OCI-LY7 (cell line): ENCODE measurements around the gene TEX12. TPM values are rescaled to one million over a fixed set of nuclear protein-coding genes. Genes with fewer than 3 reads are reported as not detected.

Experiments
- BruUV-seq: library from RNA; stranded (reverse); fragments of 400-500 nt; replicated peaks from 2 replicates; lab custom pipeline; 2021; lab: Mats Ljungman, UMichigan
- CTCF ChIA-PET: fragments of 300-600 bp; sonication (Branson Sonifier 250); formaldehyde crosslinking; loops from one replicate; lab custom pipeline; 2022; ENCODE audit warnings: antibody characterized with exemption; ENCODE audit not compliant: unreplicated experiment; lab: Charles Lee
- POLR2A ChIA-PET: fragments of 300-600 bp; sonication (Branson Sonifier 250); formaldehyde crosslinking; loops from one replicate; lab custom pipeline; 2022; ENCODE audit warnings: antibody characterized with exemption; lab: Charles Lee
- DNase-seq: peaks from one replicate; pipeline ENCODE4 v3.0.0-alpha.2; 2015; ENCODE audit warnings: low spot score
- H2AFZ ChIP-seq: fragments of 200-600 bp; sonication (generic), shearing (Covaris generic); 2 replicates; pipeline ENCODE4 v1.6.1; 2014; ENCODE audit warnings: mild to moderate bottlenecking, antibody characterized with exemption, low read length, moderate library complexity
- H3K27ac ChIP-seq: fragments of 200-600 bp; sonication (generic); 2 replicates; pipeline ENCODE4 v1.5.1; 2014; ENCODE audit warnings: mixed run types, low read depth, mild to moderate bottlenecking, moderate library complexity, low read length, inconsistent platforms; ENCODE audit not compliant: poor library complexity, severe bottlenecking
- H3K36me3 ChIP-seq: fragments of 200-600 bp; sonication (generic); 2 replicates; pipeline ENCODE4 v1.6.1; 2014; ENCODE audit warnings: mild to moderate bottlenecking, antibody characterized with exemption, low read length, moderate library complexity, mixed read lengths; ENCODE audit not compliant: insufficient read depth
- H3K4me1 ChIP-seq: fragments of 200-600 bp; sonication (generic); 2 replicates; pipeline ENCODE4 v1.5.1; 2014; ENCODE audit warnings: mild to moderate bottlenecking, low read length; ENCODE audit not compliant: insufficient read depth, poor library complexity, severe bottlenecking
- H3K4me2 ChIP-seq: fragments of 200-600 bp; sonication (generic); 2 replicates; pipeline ENCODE4 v1.6.1; 2014; ENCODE audit warnings: mild to moderate bottlenecking, low read length
- H3K4me3 ChIP-seq: fragments of 200-600 bp; sonication (generic); 2 replicates; pipeline ENCODE4 v1.5.1; 2014; ENCODE audit warnings: mild to moderate bottlenecking, low read depth, low read length; ENCODE audit not compliant: poor library complexity, severe bottlenecking
- H3K79me2 ChIP-seq: fragments of 200-600 bp; sonication (generic); 2 replicates; pipeline ENCODE4 v1.6.1; 2016; ENCODE audit warnings: low read depth, mild to moderate bottlenecking, low read length, moderate library complexity, mixed read lengths; ENCODE audit not compliant: insufficient read depth
- H3K9me2 ChIP-seq: fragments of 200-600 bp; sonication (generic); 2 replicates; pipeline ENCODE4 v1.6.1; 2016; ENCODE audit warnings: mild to moderate bottlenecking, low read length, mixed read lengths; ENCODE audit not compliant: insufficient read depth
- H3K9me3 ChIP-seq: fragments of 200-600 bp; sonication (generic); 2 replicates; pipeline ENCODE4 v1.6.1; 2014; ENCODE audit warnings: mild to moderate bottlenecking, mixed run types, low read length, mixed read lengths
- H4K20me1 ChIP-seq: fragments of 200-600 bp; sonication (generic); 2 replicates; pipeline ENCODE4 v1.6.1; 2014; ENCODE audit warnings: mild to moderate bottlenecking, antibody characterized with exemption, low read length, moderate library complexity, mixed read lengths; ENCODE audit not compliant: insufficient read depth
- CTCF ChIP-seq: fragments of 200-600 bp; sonication (generic); conservative IDR thresholded peaks from 2 replicates; pipeline ENCODE4 v1.5.1; 2014; ENCODE audit warnings: mild to moderate bottlenecking, antibody characterized with exemption, low read length, moderate library complexity, mixed read lengths
- EZH2phosphoT487 ChIP-seq: fragments of 200-600 bp; sonication (generic); IDR thresholded peaks from 2 replicates; pipeline ENCODE4 v1.6.1; 2018; ENCODE audit warnings: low read depth, borderline replicate concordance, mild to moderate bottlenecking, mixed run types, antibody characterized with exemption, low read length, moderate library complexity, mixed read lengths
- intact Hi-C: fragments of 100-400 bp; cut with micrococcal nuclease; formaldehyde crosslinking; loops from one replicate; pipeline ENCODE4 v1.10.0; 2022; ENCODE audit not compliant: unreplicated experiment
- total RNA-seq, 2 experiments: library from RNA; depleted of rRNA in 1 of 2; stranded (reverse); fragments of >200 nt in 1 of 2; shearing (Covaris generic) in 1 of 2; gene quantifications; 2 replicates each; pipeline ENCODE4 v1.2.3, GENCODE V29; 2014 to 2022

The TEX12 gene
- total RNA-seq, 2 experiments from 2014 or later: 0.44 to 0.59 TPM

- ChIA-PET CTCF (no interaction called here), POLR2A (interaction anchor here (0.6 to 0.8 kb wide), 5 partner anchors 9 to 264 kb away, joined by 3 to 5 read pairs (median 3); no protein-coding TSS in a partner anchor)
- intact Hi-C loops: no loop called here
- BruUV-seq: no TSS peak
- Histone ChIP-seq H3K27ac (no peak overlapping the region), H3K4me2 (no peak overlapping the region), H3K4me3 (no peak overlapping the region), H3K4me1 (no peaks in the 10 kb centered on the region), H3K9me2 (no peaks in the 10 kb centered on the region), H3K9me3 (no peaks in the 10 kb centered on the region), H4K20me1 (no peaks in the 10 kb centered on the region), H3K36me3 (no peaks in the 10 kb centered on the region), H3K79me2 (no peaks in the 10 kb centered on the region), H2AFZ (no peak overlapping the region)
- TF ChIP-seq EZH2phosphoT487: no peak
- no peak for TF ChIP-seq CTCF
- no peak for DNase-seq
These were observed 32.7 kb upstream of the TEX12 start for GRCh38 chr11:112134473-112134872.

- peaks cover 7% of the 10 kb centered on the region; the same call in 1 of the 2 replicates for H3K9me3 ChIP-seq
- no peaks in the 10 kb centered on the region for H3K4me1 ChIP-seq
- H4K20me1 ChIP-seq: no peaks in the 10 kb centered on the region
- ChIA-PET POLR2A (interaction anchor here (0.6 to 1.5 kb wide), 4 partner anchors 9 to 78 kb away, joined by 4 to 5 read pairs (median 5); no protein-coding TSS in a partner anchor), CTCF (no interaction called here)
- no peak overlapping the region for H3K4me3 ChIP-seq
- BruUV-seq: no TSS peak
- no peaks in the 10 kb centered on the region for H3K9me2 ChIP-seq
- TF ChIP-seq EZH2phosphoT487 (no peak), CTCF (no peak)
- DNase-seq: no peak
- intact Hi-C loops: no loop called here
- no peak overlapping the region for H3K27ac ChIP-seq
- H3K79me2 ChIP-seq: no peaks in the 10 kb centered on the region
- H3K36me3 ChIP-seq: no peaks in the 10 kb centered on the region
- H2AFZ ChIP-seq: no peak overlapping the region
- H3K4me2 ChIP-seq: no peak overlapping the region
These were observed 23.6 kb upstream of the TEX12 start for GRCh38 chr11:112143597-112143996.

GRCh38 chr11:112150517-112150916, 16.7 kb upstream of the TEX12 start:
- Histone ChIP-seq H4K20me1 (no peaks in the 10 kb centered on the region), H3K36me3 (no peaks in the 10 kb centered on the region), H2AFZ (no peak overlapping the region), H3K79me2 (no peaks in the 10 kb centered on the region), H3K9me2 (no peaks in the 10 kb centered on the region), H3K27ac (no peak overlapping the region), H3K4me2 (no peak overlapping the region), H3K4me3 (no peak overlapping the region), H3K9me3 (no peaks in the 10 kb centered on the region), H3K4me1 (no peaks in the 10 kb centered on the region)
- no peak for DNase-seq
- intact Hi-C loops: no loop called here
- BruUV-seq: no TSS peak
- ChIA-PET POLR2A (interaction anchor here (0.8 to 1.3 kb wide), 3 partner anchors 15 to 27 kb away, joined by 3 to 4 read pairs (median 3); no protein-coding TSS in a partner anchor), CTCF (no interaction called here)
- TF ChIP-seq CTCF (no peak), EZH2phosphoT487 (no peak)
